ENCODE measurements around the gene ERVH48-1.
"Not testable (repeated sequence)": the region's sequence is repeated elsewhere in the genome, so short reads cannot be mapped to it uniquely, and the experiment has no call there.

Gene ERVH48-1

GRCh38 chr21:42925114-42925926 lies at the start of gene ERVH48-1:
Gene ERVH48-1 (minus strand): TSS chr21:42925630. CDS start chr21:42919006, 6,624 bp downstream.
- no peak for DNase-seq (ENCODE audit: low read depth)

- peak; percentile 96 for DNase-seq (ENCODE audit: low read depth)
Measured at GRCh38 chr21:42973991-42974831, 48.8 kb upstream of the ERVH48-1 start, which contains the start of gene PKNOX1. Gene PKNOX1 (plus strand): TSS chr21:42974562. CDS start chr21:43004382, 29,820 bp downstream.

GRCh38 chr21:42973309-42973990 lies 48.0 kb upstream of the ERVH48-1 start:
- no peak for DNase-seq (ENCODE audit: low read depth)

GRCh38 chr21:42971897-42972275 lies 46.5 kb upstream of the ERVH48-1 start:
- no peak for DNase-seq (ENCODE audit: low read depth)

GRCh38 chr21:42970946-42971653 lies 45.7 kb upstream of the ERVH48-1 start:
- no peak for DNase-seq (ENCODE audit: low read depth)

- no peak for DNase-seq (ENCODE audit: low read depth)
Measured at GRCh38 chr21:42969193-42969600, 43.8 kb upstream of the ERVH48-1 start.

DNA sequence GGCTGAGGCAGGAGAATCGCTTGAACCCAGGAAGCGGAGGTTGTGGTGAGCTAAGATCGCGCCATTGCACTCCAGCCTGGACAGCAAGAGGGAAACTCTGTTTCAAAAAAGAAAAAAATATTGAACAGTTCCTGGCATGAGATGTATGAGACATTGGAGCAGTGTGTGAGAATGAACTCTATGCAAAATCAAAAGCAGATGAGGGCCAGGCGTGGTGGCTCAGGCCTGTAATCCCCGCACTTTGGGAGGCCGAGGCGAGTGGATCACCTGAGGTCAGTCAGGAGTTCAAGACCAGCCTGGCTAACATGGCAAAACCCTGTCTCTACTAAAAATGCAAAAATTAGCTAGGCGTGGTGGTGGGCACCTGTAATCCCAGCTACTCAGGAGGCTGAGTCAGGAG lies 42.2 kb upstream of the ERVH48-1 start:
- not testable (repeated sequence) for DNase-seq (ENCODE audit: low read depth)

DNA sequence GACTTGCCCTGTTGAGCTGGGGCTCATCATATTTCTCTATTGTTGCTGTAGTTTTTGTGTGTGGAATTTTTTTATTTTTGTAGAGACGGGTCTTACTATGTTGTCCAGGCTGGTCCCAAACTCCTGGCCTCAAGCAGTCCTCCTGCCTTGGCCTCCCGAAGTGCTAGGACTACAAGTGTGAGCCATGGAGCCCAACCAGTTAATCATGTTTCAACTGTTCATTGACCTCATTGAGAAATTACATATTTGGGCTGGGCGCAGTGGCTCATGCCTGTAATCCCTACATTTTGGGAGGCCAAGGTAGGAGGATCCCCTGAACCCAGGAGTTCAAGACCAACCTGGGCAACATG lies 39.8 kb upstream of the ERVH48-1 start:
- DNase-seq (ENCODE audit: low read depth) = no peak

- no peak for DNase-seq (ENCODE audit: low read depth)
Measured at GRCh38 chr21:42964546-42965210, 39.2 kb upstream of the ERVH48-1 start.

DNA sequence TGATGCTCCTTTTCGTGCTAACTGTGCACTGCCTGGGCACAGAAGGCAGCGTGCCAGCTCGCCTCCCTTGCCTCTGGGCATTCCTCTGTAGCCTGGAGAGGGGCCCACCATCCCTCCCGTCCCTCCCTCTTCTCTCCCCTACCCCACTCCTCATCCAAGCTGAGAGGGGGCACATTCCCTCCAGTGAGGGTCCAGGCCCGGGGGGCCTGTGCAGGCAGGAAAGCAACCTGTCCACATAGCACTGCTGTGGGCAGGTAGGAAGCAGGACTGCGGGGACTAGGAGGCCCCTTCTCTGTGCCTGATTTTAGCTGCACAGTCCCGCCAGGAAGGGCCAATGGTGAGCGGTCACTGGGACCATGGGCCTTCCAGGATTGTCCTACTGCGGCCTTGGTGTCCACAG lies 38.7 kb upstream of the ERVH48-1 start:
- no peak for DNase-seq (ENCODE audit: low read depth)

GRCh38 chr21:42962380-42963007 lies 37.1 kb upstream of the ERVH48-1 start:
- DNase-seq (ENCODE audit: low read depth) = no peak

DNA sequence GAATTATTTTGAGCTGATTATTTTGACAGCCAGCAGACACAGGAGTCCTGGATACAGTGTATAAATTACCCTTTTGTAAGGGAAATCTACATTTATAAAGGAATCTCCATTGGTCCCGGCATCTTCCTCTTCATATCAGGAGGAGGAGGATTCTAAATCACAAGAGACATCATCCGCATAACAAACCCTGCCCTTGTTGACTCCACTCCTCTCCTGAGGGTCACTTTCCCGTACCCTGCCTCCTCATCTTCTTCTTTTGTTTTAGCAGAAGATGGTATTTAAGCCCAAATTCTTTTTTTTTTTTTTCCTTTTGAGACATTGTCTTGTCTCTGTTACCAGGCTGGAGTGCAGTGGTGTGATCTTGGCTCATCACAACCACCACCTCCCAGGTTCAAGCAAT lies 34.3 kb upstream of the ERVH48-1 start:
- no peak for DNase-seq (ENCODE audit: low read depth)

GRCh38 chr21:42958122-42958521 lies 32.7 kb upstream of the ERVH48-1 start:
- DNase-seq (ENCODE audit: low read depth) = not testable (repeated sequence)

DNA sequence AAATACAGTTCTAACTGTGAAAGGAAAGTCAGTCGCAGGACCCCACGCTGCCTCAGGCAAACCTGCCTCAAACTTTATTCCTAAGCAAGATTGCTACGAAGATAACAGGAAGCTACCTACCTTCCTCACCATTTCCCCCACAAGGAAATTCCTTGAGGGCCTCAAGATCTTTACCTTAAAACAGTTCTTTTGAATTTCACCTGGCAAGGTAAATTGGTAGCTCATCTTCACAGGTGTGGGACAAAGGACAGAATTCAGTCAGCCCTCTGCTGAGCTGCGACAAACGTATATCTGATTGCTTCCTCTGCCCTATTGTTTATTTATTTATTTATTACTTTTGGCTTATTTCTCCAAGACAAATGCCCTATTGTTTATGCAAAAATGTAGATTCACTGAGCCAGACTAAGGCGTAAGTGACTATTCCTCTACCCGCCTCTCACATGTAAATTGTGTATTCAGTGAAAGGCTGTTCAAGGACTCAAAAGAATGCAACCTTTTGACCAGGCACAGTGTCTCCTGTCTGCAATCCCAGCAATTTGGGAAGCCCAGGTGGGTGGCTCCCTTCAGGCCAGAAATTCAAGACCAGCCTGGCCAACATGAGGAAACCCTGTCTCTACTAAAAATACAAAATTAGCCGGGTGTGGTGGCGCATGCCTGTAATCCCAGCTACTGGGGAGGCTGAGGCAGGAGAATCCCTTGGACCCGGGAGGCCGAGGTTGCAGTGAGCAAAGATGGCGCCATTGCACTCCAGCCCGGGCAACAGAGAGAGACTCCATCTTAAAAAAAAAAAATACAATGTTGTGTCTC lies 31.6 kb upstream of the ERVH48-1 start:
- DNase-seq (ENCODE audit: low read depth) = no peak

DNA sequence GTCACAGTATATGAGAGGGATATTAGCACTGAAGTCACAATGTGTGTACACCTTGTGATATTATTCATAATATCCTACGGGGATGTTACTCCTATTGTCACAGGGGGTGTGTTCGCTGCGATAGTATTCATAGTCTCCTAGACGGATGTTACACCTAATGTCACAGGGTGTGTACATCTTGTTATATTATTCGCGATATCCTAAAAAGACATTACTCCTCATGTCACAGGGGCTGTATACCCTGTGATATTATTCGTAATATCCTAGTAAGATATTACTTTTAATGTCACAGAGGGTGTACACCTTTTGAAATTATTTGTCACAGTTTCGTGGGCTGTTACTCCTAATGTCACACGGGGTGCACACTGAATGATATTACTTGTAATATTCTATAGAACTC lies 25.8 kb upstream of the ERVH48-1 start:
- DNase-seq (ENCODE audit: low read depth) = not testable (repeated sequence)

- DNase-seq (ENCODE audit: low read depth) = not testable (repeated sequence)
Measured at GRCh38 chr21:42949094-42949755, 23.8 kb upstream of the ERVH48-1 start.

DNA sequence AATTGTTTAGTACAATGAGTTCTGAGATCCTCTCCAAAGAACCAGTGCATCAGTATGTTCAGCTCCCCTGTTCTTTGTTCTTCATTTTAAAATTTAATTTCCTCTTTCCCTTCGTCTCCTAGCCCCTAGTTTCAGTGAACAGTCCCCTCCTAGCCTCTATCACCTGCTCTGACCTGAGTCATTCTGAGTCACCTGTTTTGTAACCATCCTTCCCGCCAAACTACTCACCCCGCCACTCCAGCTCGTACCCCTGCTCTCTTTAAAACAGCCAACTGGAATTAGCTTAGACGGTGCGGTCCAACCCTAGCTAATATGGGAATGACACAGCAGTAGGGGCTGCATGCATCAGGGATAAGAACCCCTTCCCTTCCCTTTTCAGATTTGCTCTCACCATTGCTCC lies 16.8 kb upstream of the ERVH48-1 start:
- no peak for DNase-seq (ENCODE audit: low read depth)

DNA sequence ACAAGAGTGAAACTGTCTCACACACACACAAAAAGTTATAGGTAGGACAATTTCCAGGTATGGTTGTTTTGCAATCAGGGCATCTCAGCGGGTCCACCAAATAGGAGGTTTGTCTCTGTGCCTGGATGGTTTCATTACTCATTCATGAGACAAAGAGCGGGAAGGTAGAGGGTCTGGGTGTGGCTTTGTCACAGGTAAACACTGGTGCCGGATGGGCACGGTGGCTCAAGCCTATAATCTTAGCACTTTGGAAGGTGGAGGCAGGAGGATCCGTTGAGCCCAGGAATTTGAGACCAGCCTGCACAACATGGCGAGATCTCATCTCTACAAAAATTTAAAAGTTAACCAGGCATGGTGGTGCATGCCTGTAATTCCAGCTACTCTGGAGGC lies 16.3 kb upstream of the ERVH48-1 start:
- DNase-seq (ENCODE audit: low read depth) = no peak
